Suppressor macrophage (primary cell): ENCODE measurements around the gene PSRC1.

Experiments used
- DNase-seq, 4 experiments: peaks; one replicate each; pipeline ENCODE4 v3.0.0-alpha.2; 2020 to 2022

PSRC1 gene

GRCh38 chr1:109258481-109259466 lies 24.2 kb downstream of the PSRC1 start:
- DNase-seq: no peak

- DNase-seq: no peak
Observed at GRCh38 chr1:109257682-109258421, 25.1 kb downstream of the PSRC1 start.

GRCh38 chr1:109256971-109257681 lies 25.8 kb downstream of the PSRC1 start:
- no peak for DNase-seq

- DNase-seq: no peak
Observed at GRCh38 chr1:109256085-109256484, 26.9 kb downstream of the PSRC1 start.

- no peak for DNase-seq
Observed at GRCh38 chr1:109255678-109256077, 27.3 kb downstream of the PSRC1 start.

- DNase-seq: no peak
Observed at GRCh38 chr1:109255097-109255651, 27.8 kb downstream of the PSRC1 start.

GRCh38 chr1:109254621-109255096 lies 28.3 kb downstream of the PSRC1 start:
- DNase-seq: no peak

GRCh38 chr1:109253803-109254620 lies 28.9 kb downstream of the PSRC1 start:
- DNase-seq: no peak

- no peak for DNase-seq
Observed at GRCh38 chr1:109252893-109253802, 29.8 kb downstream of the PSRC1 start.

- no peak for DNase-seq
Observed at GRCh38 chr1:109252167-109252892, 30.6 kb downstream of the PSRC1 start.

GRCh38 chr1:109251277-109252166 lies 31.4 kb downstream of the PSRC1 start:
- no peak for DNase-seq

GRCh38 chr1:109250454-109251276 lies 32.3 kb downstream of the PSRC1 start:
- no peak for DNase-seq

GRCh38 chr1:109249654-109250401 lies 33.1 kb downstream of the PSRC1 start:
- DNase-seq: peak in 2 of 4 experiments; percentile 35 to 52

- peak; percentile 62 to 88 (median 78) for DNase-seq
Observed at GRCh38 chr1:109248797-109249629, 33.9 kb downstream of the PSRC1 start, which contains the start of gene CELSR2. CELSR2 (plus strand) TSS chr1:109249539; CDS start chr1:109250080, 541 bp downstream.

GRCh38 chr1:109248444-109248796 lies 34.5 kb downstream of the PSRC1 start:
- no peak for DNase-seq
